Measurements from ENCODE around the gene ADGRL3.

GRCh38 chr4:61376301-61376700, 176.2 kb downstream of the ADGRL3 start:
- TF ChIP-seq CTCF (IDR thresholded peaks at IDR 0.05), result no peak
- TF ChIP-seq EP300 (IDR thresholded peaks at IDR 0.05), result no peak
- no peak for TF ChIP-seq POLR2A (IDR thresholded peaks at IDR 0.05)
